AG04449 (cell line): ENCODE measurements around the gene ZFP1.
"Not testable (repeated sequence)": the region's sequence is repeated elsewhere in the genome, so short reads cannot be mapped to it uniquely, and the experiment has no call there.

ENCODE experiments used
- CTCF ChIA-PET: fragments of 350-600 bp; formaldehyde crosslinking; extraction: SDS; loops from one replicate; lab custom pipeline; 2021; ENCODE audit warnings: antibody characterized with exemption; lab: Yijun Ruan, JAX
- POLR2A ChIA-PET: fragments of 400-600, 350-600 bp; formaldehyde crosslinking; extraction: SDS; loops from one replicate; lab custom pipeline; 2020; ENCODE audit warnings: antibody characterized with exemption, inconsistent platforms; lab: Yijun Ruan, JAX
- DNase-seq: peaks from one replicate; pipeline ENCODE4 v3.0.0-alpha.2; 2010; ENCODE audit warnings: low read depth, low spot score
- H3K4me3 ChIP-seq: 2 replicates; pipeline ENCODE4 v1.5.1; 2011; ENCODE audit warnings: low read depth, mild to moderate bottlenecking, control low read depth, low read length
- TF ChIP-seq, protein P1 (sequence below): IDR thresholded peaks from one replicate; pipeline ENCODE4 v1.5.1; 2011; ENCODE audit warnings: mild to moderate bottlenecking, moderate library complexity, low read length, control low read depth, inconsistent platforms; ENCODE audit not compliant: insufficient read depth; ENCODE audit errors: missing control alignments

The ZFP1 gene

GRCh38 chr16:75202069-75202590 is 53.8 kb downstream of the ZFP1 start:
- TF ChIP-seq, protein P1, sequence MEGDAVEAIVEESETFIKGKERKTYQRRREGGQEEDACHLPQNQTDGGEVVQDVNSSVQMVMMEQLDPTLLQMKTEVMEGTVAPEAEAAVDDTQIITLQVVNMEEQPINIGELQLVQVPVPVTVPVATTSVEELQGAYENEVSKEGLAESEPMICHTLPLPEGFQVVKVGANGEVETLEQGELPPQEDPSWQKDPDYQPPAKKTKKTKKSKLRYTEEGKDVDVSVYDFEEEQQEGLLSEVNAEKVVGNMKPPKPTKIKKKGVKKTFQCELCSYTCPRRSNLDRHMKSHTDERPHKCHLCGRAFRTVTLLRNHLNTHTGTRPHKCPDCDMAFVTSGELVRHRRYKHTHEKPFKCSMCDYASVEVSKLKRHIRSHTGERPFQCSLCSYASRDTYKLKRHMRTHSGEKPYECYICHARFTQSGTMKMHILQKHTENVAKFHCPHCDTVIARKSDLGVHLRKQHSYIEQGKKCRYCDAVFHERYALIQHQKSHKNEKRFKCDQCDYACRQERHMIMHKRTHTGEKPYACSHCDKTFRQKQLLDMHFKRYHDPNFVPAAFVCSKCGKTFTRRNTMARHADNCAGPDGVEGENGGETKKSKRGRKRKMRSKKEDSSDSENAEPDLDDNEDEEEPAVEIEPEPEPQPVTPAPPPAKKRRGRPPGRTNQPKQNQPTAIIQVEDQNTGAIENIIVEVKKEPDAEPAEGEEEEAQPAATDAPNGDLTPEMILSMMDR: no peak
- ChIA-PET POLR2A (no interaction called here), CTCF (interaction anchor here (0.6 to 9.8 kb wide), 9 partner anchors 12 to 315 kb away, joined by 3 to 342 read pairs (median 22); partner anchors contain the start of genes CTRB1 and TMEM170A)
- no peak for DNase-seq
- H3K4me3 ChIP-seq: no peak overlapping the region

- TF ChIP-seq, protein P1: no peak
- ChIA-PET POLR2A (no interaction called here), CTCF (interaction anchor here (2.4 to 9.8 kb wide), 5 partner anchors 13 to 314 kb away, joined by 5 to 342 read pairs (median 33); partner anchors contain the start of gene CTRB1)
- no peak overlapping the region for H3K4me3 ChIP-seq
- no peak for DNase-seq
These were observed 54.8 kb downstream of the ZFP1 start for GRCh38 chr16:75203096-75203495.

DNA sequence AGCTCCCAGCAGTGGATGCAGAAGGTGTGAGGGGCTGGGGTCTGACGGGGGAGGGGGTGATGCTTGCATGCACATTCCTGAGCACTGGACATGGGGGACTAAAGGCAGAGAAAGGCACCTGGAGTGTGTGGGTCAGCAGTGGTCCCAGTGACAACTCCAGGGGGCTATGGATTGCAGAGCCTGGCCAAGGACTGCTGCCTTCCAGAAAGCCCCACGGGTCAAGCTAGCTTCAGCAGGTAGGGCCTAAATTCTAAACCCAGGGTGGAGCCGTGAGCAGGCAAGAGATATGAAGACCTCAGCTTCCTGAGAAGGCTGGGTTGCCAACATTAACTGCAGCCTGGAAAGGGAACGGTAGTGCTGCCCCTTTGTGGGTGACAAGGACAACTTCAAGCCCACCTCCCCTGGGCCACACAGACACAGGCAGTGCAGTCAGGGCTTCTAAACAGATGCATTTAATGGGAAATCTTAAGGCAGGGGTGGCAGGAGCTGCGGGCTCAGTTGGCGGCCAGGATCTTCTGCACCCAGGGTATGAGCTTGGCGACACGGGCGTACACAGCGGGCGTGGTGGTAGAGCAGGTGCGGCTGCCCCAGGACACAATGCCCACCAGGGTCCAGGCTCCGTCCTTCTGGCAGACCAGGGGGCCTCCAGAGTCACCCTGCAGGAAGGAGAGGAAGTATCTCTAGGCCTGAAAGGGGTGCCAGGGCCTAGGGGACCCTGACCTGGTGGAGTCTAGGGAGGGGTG is 55.5 kb downstream of the ZFP1 start:
- TF ChIP-seq, protein P1: no peak
- POLR2A ChIA-PET: no interaction called here
- no peak for DNase-seq
- CTCF ChIA-PET: interaction anchor here (5.9 to 9.8 kb wide), 3 partner anchors 15 to 195 kb away, joined by 33 to 342 read pairs (median 74); partner anchors contain the start of gene CTRB1
- no peak overlapping the region for H3K4me3 ChIP-seq

DNA sequence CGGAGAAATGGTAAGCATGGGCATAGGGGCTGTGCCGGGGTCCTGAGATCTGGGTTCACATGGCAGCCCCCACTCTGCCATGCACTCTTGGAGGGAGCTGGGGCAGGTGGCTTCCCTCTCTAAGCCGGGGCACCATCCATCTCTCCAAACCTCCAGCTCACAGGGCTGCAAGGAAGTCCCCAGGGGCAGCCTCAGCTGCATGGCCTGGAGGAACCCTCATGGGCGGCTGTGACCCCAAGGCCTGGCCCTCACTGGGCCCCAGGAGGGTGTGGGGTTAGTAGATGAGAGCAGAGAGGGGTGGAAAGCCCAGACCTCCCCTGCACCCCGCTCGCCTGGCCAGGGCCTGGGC is 56.1 kb downstream of the ZFP1 start:
- ChIA-PET POLR2A (no interaction called here), CTCF (interaction anchor here (7.5 to 9.8 kb wide), 2 partner anchors 15 to 194 kb away, joined by 74 to 342 read pairs; partner anchors contain the start of gene CTRB1)
- no peak for DNase-seq
- H3K4me3 ChIP-seq: no peak overlapping the region
- TF ChIP-seq, protein P1: no peak

GRCh38 chr16:75204905-75205304 is 56.6 kb downstream of the ZFP1 start:
- DNase-seq, H3K4me3 ChIP-seq, POLR2A ChIA-PET: not testable (repeated sequence)
- CTCF ChIA-PET: interaction anchor here (9.8 kb wide), 1 partner anchor 194 kb away, joined by 342 read pairs; no protein-coding TSS in a partner anchor

DNA sequence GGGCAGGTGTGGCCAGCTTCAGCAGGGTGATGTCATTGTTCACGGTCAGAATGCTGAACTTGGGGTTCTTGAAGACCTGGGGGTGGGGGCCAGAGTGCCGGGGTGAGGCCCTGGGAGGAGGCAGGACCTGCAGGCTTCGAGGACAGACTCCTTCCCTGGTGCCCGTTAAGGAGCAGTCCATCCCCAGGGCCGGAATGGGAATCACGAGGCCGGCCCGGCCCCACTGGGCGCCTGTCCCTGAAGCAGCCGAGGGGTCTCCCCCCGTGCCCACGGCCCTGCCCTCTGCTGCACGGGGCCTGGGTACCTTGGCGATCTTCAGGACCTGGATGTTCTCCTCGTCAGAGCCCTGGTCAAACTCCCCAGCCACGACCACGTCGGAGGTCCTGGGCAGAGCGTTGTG is 57.1 kb downstream of the ZFP1 start:
- H3K4me3 ChIP-seq, DNase-seq, POLR2A ChIA-PET, CTCF ChIA-PET: not testable (repeated sequence)

- DNase-seq, H3K4me3 ChIP-seq: not testable (repeated sequence)
- ChIA-PET POLR2A (interaction anchor here (2.1 kb wide), 1 partner anchor 19 kb away, joined by 11 read pairs; no protein-coding TSS in a partner anchor), CTCF (interaction anchor here (1.0 kb wide), 1 partner anchor 28 kb away, joined by 5 read pairs; no protein-coding TSS in a partner anchor)
These were observed 57.8 kb downstream of the ZFP1 start for GRCh38 chr16:75205961-75206748.
